Fibroblast of lung (primary cell): ENCODE measurements around the gene CYLD. TPM values are rescaled to one million over a fixed set of nuclear protein-coding genes. Genes with fewer than 3 reads are reported as not detected.

ENCODE experiments used
- DNase-seq, 2 donors: peaks; one replicate each; pipeline versions ENCODE4 v3.0.0 to v3.0.0-alpha.2; 2010; ENCODE audit warnings: low read depth in 2 of 2
- H2AFZ ChIP-seq: 2 replicates; pipeline ENCODE4 v1.5.1; 2012; ENCODE audit warnings: low read length, control low read depth, inconsistent platforms
- H3K27ac ChIP-seq: 2 replicates; pipeline ENCODE4 v1.5.1; 2011; ENCODE audit warnings: low read length, control low read depth; ENCODE audit not compliant: insufficient read depth
- H3K27me3 ChIP-seq: 2 replicates; pipeline ENCODE4 v1.5.1; 2011; ENCODE audit warnings: mild to moderate bottlenecking, low read length; ENCODE audit not compliant: control insufficient read depth, insufficient read depth
- H3K36me3 ChIP-seq: 2 replicates; pipeline ENCODE4 v1.5.1; 2011; ENCODE audit warnings: low read length; ENCODE audit not compliant: control insufficient read depth, insufficient read depth
- H3K4me1 ChIP-seq: 2 replicates; pipeline ENCODE4 v1.5.1; 2011; ENCODE audit warnings: low read length; ENCODE audit not compliant: control insufficient read depth, insufficient read depth; ENCODE audit errors: extremely low read depth
- H3K4me2 ChIP-seq: 2 replicates; pipeline ENCODE4 v1.5.1; 2011; ENCODE audit warnings: low read length, control low read depth; ENCODE audit not compliant: insufficient read depth; ENCODE audit errors: extremely low read depth
- H3K4me3 ChIP-seq, 4 experiments: fragments of 200-600 bp in 1 of 4; sonication (generic) in 1 of 4; replicated peaks in 1 of 4; 2 replicates each; pipeline ENCODE4 v1.5.1; 2011 to 2016; ENCODE audit warnings: low read length in 4 of 4, low read depth in 3 of 4, mild to moderate bottlenecking in 3 of 4, control low read depth in 2 of 4, inconsistent platforms in 1 of 4, mixed read lengths in 1 of 4; ENCODE audit not compliant: insufficient read depth in 1 of 4; ENCODE audit errors: control extremely low read depth in 1 of 4
- H3K79me2 ChIP-seq: 2 replicates; pipeline ENCODE4 v1.5.1; 2012; ENCODE audit warnings: mild to moderate bottlenecking, low read length, inconsistent platforms; ENCODE audit not compliant: control insufficient read depth, insufficient read depth
- H3K9ac ChIP-seq: 2 replicates; pipeline ENCODE4 v1.5.1; 2011; ENCODE audit warnings: mild to moderate bottlenecking, low read length, control low read depth; ENCODE audit not compliant: insufficient read depth
- H3K9me3 ChIP-seq: 2 replicates; pipeline ENCODE4 v1.5.1; 2012; ENCODE audit warnings: low read depth, low read length; ENCODE audit not compliant: control insufficient read depth, insufficient read depth
- H4K20me1 ChIP-seq: 2 replicates; pipeline ENCODE4 v1.5.1; 2011; ENCODE audit warnings: low read length; ENCODE audit not compliant: control insufficient read depth, insufficient read depth; ENCODE audit errors: extremely low read depth
- CTCF ChIP-seq, 2 donors: IDR thresholded peaks in 1 of 2; conservative IDR thresholded peaks in 1 of 2; 1 replicate in 1 of 2; 2 replicates in 1 of 2; pipeline ENCODE4 v1.5.1; 2011 to 2012; ENCODE audit warnings: low read length in 2 of 2, control low read depth in 1 of 2, inconsistent platforms in 1 of 2, low read depth in 1 of 2, mild to moderate bottlenecking in 1 of 2
- EZH2 ChIP-seq: IDR thresholded peaks from 2 replicates; pipeline ENCODE4 v1.5.1; 2012; ENCODE audit warnings: low read length, control low read depth, mild to moderate bottlenecking; ENCODE audit errors: missing control alignments
- polyA plus RNA-seq, 2 donors: library from polyadenylated mRNA; depleted of rRNA in 1 of 2; stranded (reverse) in 1 of 2; unstranded in 1 of 2; fragments of >200 nt; gene quantifications; 2 replicates each; pipeline ENCODE4 v1.2.1, GENCODE V29; 2011 to 2012; ENCODE audit warnings: missing spikeins in 1 of 2
- total RNA-seq: library from RNA; depleted of rRNA; stranded (reverse); fragments of >200 nt; gene quantifications from 2 replicates; pipeline ENCODE4 v1.2.1, GENCODE V29; 2014

Gene CYLD
- total and polyA plus RNA-seq, 2 donors (not counting 1 experiment from before 2014, with no cell fraction given): 22.1 to 66.7 TPM

- Histone ChIP-seq H3K4me3 (no peak overlapping the region), H3K27ac (no peak overlapping the region), H3K27me3 (no peaks in the 10 kb centered on the region), H3K4me1 (no peaks in the 10 kb centered on the region), H3K9ac (no peak overlapping the region), H3K4me2 (no peak overlapping the region), H2AFZ (no peak overlapping the region), H3K36me3 (no peaks in the 10 kb centered on the region), H3K79me2 (no peaks in the 10 kb centered on the region), H3K9me3 (no peaks in the 10 kb centered on the region), H4K20me1 (no peaks in the 10 kb centered on the region)
- no peak for DNase-seq
- TF ChIP-seq CTCF (conservative IDR thresholded peaks at IDR 0.05 in 1 of 2, IDR thresholded peaks at IDR 0.05 in 1 of 2; ENCODE audit: low read depth in 1 of 2, low read length in 2 of 2): no peak
- no peak for TF ChIP-seq EZH2
These were observed 23.0 kb upstream of the CYLD start for GRCh38 chr16:50718761-50719400.

GRCh38 chr16:50719401-50720337 is 22.2 kb upstream of the CYLD start:
- no peaks in the 10 kb centered on the region for H3K36me3 ChIP-seq
- no peak overlapping the region for H3K27ac ChIP-seq
- TF ChIP-seq CTCF (conservative IDR thresholded peaks at IDR 0.05 in 1 of 2, IDR thresholded peaks at IDR 0.05 in 1 of 2; ENCODE audit: low read depth in 1 of 2, low read length in 2 of 2) (no peak), EZH2 (no peak)
- H3K4me1 ChIP-seq: no peaks in the 10 kb centered on the region
- no peak overlapping the region for H3K4me2 ChIP-seq
- no peak for DNase-seq
- H3K9ac ChIP-seq: no peak overlapping the region
- no peaks in the 10 kb centered on the region for H3K27me3 ChIP-seq
- no peak overlapping the region for H3K4me3 ChIP-seq
- H4K20me1 ChIP-seq: no peaks in the 10 kb centered on the region
- no peaks in the 10 kb centered on the region for H3K79me2 ChIP-seq
- H3K9me3 ChIP-seq: no peaks in the 10 kb centered on the region
- no peak overlapping the region for H2AFZ ChIP-seq
